ENCODE measurements around the gene PHF19. TPM values are rescaled to one million over a fixed set of nuclear protein-coding genes. Genes with fewer than 3 reads are reported as not detected.

PHF19 gene
- total and polyA plus RNA-seq, 8 donors = 37.0 to 55.0 (median 45.7) TPM

GRCh38 chr9:120846906-120847305 is 30.1 kb downstream of the PHF19 start:
- H3K36me3 ChIP-seq = peaks cover 0 to 12% of the 10 kb centered on the region in 2 donors
- intact Hi-C loops (cut with DNase I) = no loop called here

GRCh38 chr9:120846251-120846889 is 30.6 kb downstream of the PHF19 start:
- Histone ChIP-seq H3K4me1 (peaks cover 15 to 25% of the 10 kb centered on the region in 2 donors), H3K4me3 (no peak overlapping the region), H3K9me3 (no peaks in the 10 kb centered on the region), H3K27ac (no peak overlapping the region), H3K27me3 (no peaks in the 10 kb centered on the region), H3K36me3 (peaks cover 0 to 7% of the 10 kb centered on the region in 2 donors)
- ATAC-seq = no peak
- no peak for DNase-seq
- no peak for TF ChIP-seq CTCF (IDR thresholded peaks at IDR 0.05)
- intact Hi-C loops (cut with DNase I) = no loop called here

More at GRCh38 chr9:120846906-120847305, 30.1 kb downstream of the PHF19 start:
- DNase-seq (no peak), ATAC-seq (no peak)
- Histone ChIP-seq H3K27me3 (no peaks in the 10 kb centered on the region), H3K4me1 (peaks cover 11 to 20% of the 10 kb centered on the region in 2 donors), H3K9me3 (no peaks in the 10 kb centered on the region), H3K27ac (no peak overlapping the region), H3K4me3 (no peak overlapping the region)
- TF ChIP-seq CTCF (IDR thresholded peaks at IDR 0.05) = no peak

DNA sequence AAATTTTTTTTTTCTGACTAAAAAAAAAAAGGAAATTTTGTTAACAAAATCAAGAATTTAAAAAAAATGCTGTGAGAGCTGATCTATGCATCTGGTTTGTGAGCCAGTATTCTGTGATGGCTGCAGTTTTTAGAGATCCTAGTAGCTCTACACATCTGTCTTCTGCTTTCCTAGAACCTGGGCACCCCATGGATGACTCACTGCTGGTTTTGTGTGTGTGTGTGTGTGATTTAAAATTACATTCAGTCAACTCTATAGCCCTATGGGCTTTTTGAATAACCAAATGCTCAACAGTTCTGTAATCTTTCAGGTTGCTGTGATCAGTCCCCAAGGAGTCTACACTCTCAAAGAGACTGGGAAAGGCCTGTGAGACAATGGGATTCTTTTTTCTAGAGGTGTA is 31.7 kb downstream of the PHF19 start:
- TF ChIP-seq CTCF (IDR thresholded peaks at IDR 0.05) = no peak
- no peak for DNase-seq
- Histone ChIP-seq H3K9me3 (no peaks in the 10 kb centered on the region), H3K27me3 (no peaks in the 10 kb centered on the region), H3K4me3 (no peak overlapping the region), H3K4me1 (peaks cover 15 to 36% of the 10 kb centered on the region in 2 donors), H3K27ac (no peak overlapping the region), H3K36me3 (peaks cover 0 to 12% of the 10 kb centered on the region in 2 donors)
- intact Hi-C loops (cut with DNase I) = no loop called here
- no peak for ATAC-seq

- Histone ChIP-seq H3K4me3 (peak within 1 kb of the TSS; percentile 70 to 76), H3K27ac (peak within 1 kb of the TSS; percentile 89 to 92), H3K27me3 (no peaks in the 10 kb centered on the region), H3K9me3 (no peaks in the 10 kb centered on the region), H3K4me1 (peaks cover 15 to 52% of the 10 kb centered on the region in 2 donors), H3K36me3 (peaks cover 0 to 8% of the 10 kb centered on the region in 2 donors)
- ATAC-seq (peak; percentile 98), DNase-seq (peak; percentile 93 to 99 (median 98))
- intact Hi-C loops (cut with DNase I) = no loop called here
- TF ChIP-seq CTCF (IDR thresholded peaks at IDR 0.05) = peak in 1 of 2 donors; percentile 22
Measured at GRCh38 chr9:120842685-120843485, 34.1 kb downstream of the PHF19 start, which contains the start of gene PSMD5. PSMD5 (minus strand) TSS chr9:120842922; CDS start chr9:120842909, 13 bp downstream.

Data from left lung (tissue), 10 donors.